ENCODE results near the gene AGXT. TPM values are rescaled to one million over a fixed set of nuclear protein-coding genes. Genes with fewer than 3 reads are reported as not detected.

The AGXT gene
- total and polyA plus RNA-seq, 4 donors: 254 to 1,572 (median 1,428) TPM

GRCh38 chr2:240927390-240927781, 58.8 kb downstream of the AGXT start:
- H3K4me1 ChIP-seq (ENCODE audit: control insufficient read depth in 4 of 4, insufficient read depth in 4 of 4, low read length in 3 of 4): peaks cover 0 to 1% (median 0%) of the 10 kb centered on the region in 4 donors
- DNase-seq (ENCODE audit: low spot score): no peak

DNA sequence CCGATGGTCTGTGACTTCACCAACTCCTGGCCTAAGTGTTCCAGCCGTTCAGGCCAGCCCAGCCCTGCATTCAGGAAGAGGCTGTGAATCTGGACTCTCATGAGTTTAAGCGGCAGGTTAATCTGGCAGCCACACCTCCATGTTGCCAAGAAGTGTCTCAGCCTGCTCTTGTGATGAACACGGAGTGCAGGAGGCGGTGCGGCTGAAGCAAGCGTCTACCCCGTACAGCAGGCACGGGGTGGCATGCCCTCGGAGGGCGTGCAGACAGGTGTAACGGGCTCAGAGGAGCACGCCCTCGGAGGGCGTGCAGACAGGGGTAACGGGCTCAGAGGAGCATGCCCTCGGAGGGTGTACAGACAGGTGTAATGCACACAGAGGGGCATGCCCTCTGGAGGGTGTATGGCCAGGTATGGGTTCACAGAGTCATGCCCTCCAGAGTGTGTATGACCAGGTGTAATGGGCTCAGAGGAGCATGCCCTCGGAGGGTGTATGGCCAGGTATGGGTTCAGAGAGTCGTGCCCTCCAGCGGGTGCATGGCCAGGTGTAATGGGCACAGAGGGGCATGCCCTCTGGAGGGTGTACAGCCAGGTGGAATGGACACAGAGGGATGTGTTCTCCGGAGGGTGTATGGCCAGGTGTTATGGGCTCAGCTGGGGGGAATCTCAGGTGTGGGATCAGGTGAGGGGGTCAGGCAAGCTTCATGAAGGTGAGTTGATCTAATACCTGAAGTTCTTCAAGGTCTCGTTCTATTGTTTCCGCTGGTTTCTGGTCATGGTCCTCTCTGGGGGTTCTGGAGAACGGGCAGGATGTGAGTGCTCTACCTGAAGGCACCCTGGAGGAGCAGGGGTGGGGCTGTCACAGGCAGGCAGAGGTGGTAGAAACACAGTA, 60.1 kb downstream of the AGXT start:
- Histone ChIP-seq H3K4me3 (ENCODE audit: low read depth in 1 of 3, low read length in 3 of 3) (no peak overlapping the region), H3K36me3 (ENCODE audit: control insufficient read depth in 4 of 4, insufficient read depth in 3 of 4, low read depth in 1 of 4, low read length in 3 of 4) (no peaks in the 10 kb centered on the region), H3K27me3 (ENCODE audit: control insufficient read depth in 4 of 4, insufficient read depth in 4 of 4, low read length in 3 of 4) (no peaks in the 10 kb centered on the region), H3K27ac (ENCODE audit: low read depth in 1 of 2, low read length in 2 of 2) (no peak overlapping the region), H3K9ac (ENCODE audit: low read depth in 1 of 2, low read length in 2 of 2) (no peak overlapping the region), H3K4me1 (ENCODE audit: control insufficient read depth in 4 of 4, insufficient read depth in 4 of 4, low read length in 3 of 4) (no peaks in the 10 kb centered on the region), H3K9me3 (ENCODE audit: control insufficient read depth in 4 of 4, low read length in 3 of 4) (no peaks in the 10 kb centered on the region)
- TF ChIP-seq RAD21 (IDR thresholded peaks at IDR 0.05) (no peak), RXRA (IDR thresholded peaks at IDR 0.05) (no peak), TAF1 (conservative IDR thresholded peaks at IDR 0.05) (no peak), JUND (IDR thresholded peaks at IDR 0.05) (no peak), ZBTB33 (IDR thresholded peaks at IDR 0.05) (no peak), HNF4A (conservative IDR thresholded peaks at IDR 0.05) (no peak)
- 92% methylated on average over 24 of the region's 24 CpGs for WGBS
- peak; percentile 27 for DNase-seq (ENCODE audit: low spot score)

More at GRCh38 chr2:240927390-240927781, 58.8 kb downstream of the AGXT start:
- H3K27ac ChIP-seq (ENCODE audit: low read depth in 1 of 2, low read length in 2 of 2): no peak overlapping the region
- TF ChIP-seq HNF4A (conservative IDR thresholded peaks at IDR 0.05): no peak
- no peak for TF ChIP-seq NR2F2 (IDR thresholded peaks at IDR 0.05)
- TF ChIP-seq RXRA (IDR thresholded peaks at IDR 0.05): no peak
- TF ChIP-seq HNF4G (IDR thresholded peaks at IDR 0.05): no peak
- no peak for TF ChIP-seq EGR1 (IDR thresholded peaks at IDR 0.05; ENCODE audit: low read depth in 2 of 2)
- TF ChIP-seq, protein P1, sequence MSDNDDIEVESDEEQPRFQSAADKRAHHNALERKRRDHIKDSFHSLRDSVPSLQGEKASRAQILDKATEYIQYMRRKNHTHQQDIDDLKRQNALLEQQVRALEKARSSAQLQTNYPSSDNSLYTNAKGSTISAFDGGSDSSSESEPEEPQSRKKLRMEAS (IDR thresholded peaks at IDR 0.05): no peak
- TF ChIP-seq RAD21 (IDR thresholded peaks at IDR 0.05): no peak
- no peak for TF ChIP-seq ATF3 (IDR thresholded peaks at IDR 0.05)
- no peak for TF ChIP-seq FOXA2 (IDR thresholded peaks at IDR 0.05)
- TF ChIP-seq TAF1 (conservative IDR thresholded peaks at IDR 0.05): no peak
- no peaks in the 10 kb centered on the region for H3K9me3 ChIP-seq (ENCODE audit: control insufficient read depth in 4 of 4, low read length in 3 of 4)
- H3K27me3 ChIP-seq (ENCODE audit: control insufficient read depth in 4 of 4, insufficient read depth in 4 of 4, low read length in 3 of 4): no peaks in the 10 kb centered on the region
- no peaks in the 10 kb centered on the region for H3K36me3 ChIP-seq (ENCODE audit: control insufficient read depth in 4 of 4, insufficient read depth in 3 of 4, low read depth in 1 of 4, low read length in 3 of 4)
- no peak overlapping the region for H3K9ac ChIP-seq (ENCODE audit: low read depth in 1 of 2, low read length in 2 of 2)
- no peak overlapping the region for H3K4me3 ChIP-seq (ENCODE audit: low read depth in 1 of 3, low read length in 3 of 3)
- WGBS: 93% methylated on average over 7 of the region's 7 CpGs

- TF ChIP-seq HNF4G (IDR thresholded peaks at IDR 0.05): no peak
- 85% methylated on average over 10 of the region's 10 CpGs for WGBS
- peak; percentile 28 for DNase-seq (ENCODE audit: low spot score)
These were observed 60.9 kb downstream of the AGXT start for GRCh38 chr2:240929364-240930095.

More at GRCh38 chr2:240929364-240930095, 60.9 kb downstream of the AGXT start:
- H3K27me3 ChIP-seq (ENCODE audit: control insufficient read depth in 4 of 4, insufficient read depth in 4 of 4, low read length in 3 of 4): no peaks in the 10 kb centered on the region
- H3K9ac ChIP-seq (ENCODE audit: low read depth in 1 of 2, low read length in 2 of 2): no peak overlapping the region
- H3K9me3 ChIP-seq (ENCODE audit: control insufficient read depth in 4 of 4, low read length in 3 of 4): no peaks in the 10 kb centered on the region
- H3K4me1 ChIP-seq (ENCODE audit: control insufficient read depth in 4 of 4, insufficient read depth in 4 of 4, low read length in 3 of 4): no peaks in the 10 kb centered on the region
- H3K4me3 ChIP-seq (ENCODE audit: low read depth in 1 of 3, low read length in 3 of 3): no peak overlapping the region
- no peaks in the 10 kb centered on the region for H3K36me3 ChIP-seq (ENCODE audit: control insufficient read depth in 4 of 4, insufficient read depth in 3 of 4, low read depth in 1 of 4, low read length in 3 of 4)
- H3K27ac ChIP-seq (ENCODE audit: low read depth in 1 of 2, low read length in 2 of 2): no peak overlapping the region

Other genes starting within 250 kb of the AGXT start
- 1 to 10 TPM in 1 of 2 donors, under 1 TPM in 1; 0.50 to 2.4 TPM for gene GPR35, start 243.3 kb upstream of the AGXT start, total RNA-seq
- gene GPR35, start 243.3 kb upstream of the AGXT start, polyA plus RNA-seq: under 1 TPM; 0.30 to 0.38 TPM
- not detected for gene AQP12B, start 185.9 kb upstream of the AGXT start, total RNA-seq
- not detected for gene AQP12B, start 185.9 kb upstream of the AGXT start, polyA plus RNA-seq
- not detected for gene AQP12A, start 177.0 kb upstream of the AGXT start, total RNA-seq
- not detected for gene AQP12A, start 177.0 kb upstream of the AGXT start, polyA plus RNA-seq
- gene KIF1A, start 48.6 kb upstream of the AGXT start, total RNA-seq: under 1 TPM; 0.08 to 0.14 TPM
- under 1 TPM; 0.03 to 0.21 TPM for gene KIF1A, start 48.6 kb upstream of the AGXT start, polyA plus RNA-seq
- gene MAB21L4, start 27.3 kb downstream of the AGXT start, total RNA-seq: under 1 TPM; 0.59 to 0.65 TPM
- gene MAB21L4, start 27.3 kb downstream of the AGXT start, polyA plus RNA-seq: 1 to 10 TPM; 1.6 to 8.8 TPM
- under 1 TPM; under 0.01 to 0.08 TPM for gene CROCC2, start 37.5 kb downstream of the AGXT start, total RNA-seq
- gene CROCC2, start 37.5 kb downstream of the AGXT start, polyA plus RNA-seq: under 1 TPM; 0.01 to 0.13 TPM
- gene SNED1, start 129.8 kb downstream of the AGXT start, total RNA-seq: 10 to 100 TPM in 1 of 2 donors, under 1 TPM in 1; 0.65 to 18.1 TPM
- 1 to 10 TPM; 2.6 to 3.0 TPM for gene SNED1, start 129.8 kb downstream of the AGXT start, polyA plus RNA-seq
- gene MTERF4, start 233.5 kb downstream of the AGXT start, total RNA-seq: 10 to 100 TPM; 20.6 to 36.7 TPM
- gene MTERF4, start 233.5 kb downstream of the AGXT start, polyA plus RNA-seq: 10 to 100 TPM; 13.3 to 20.0 TPM